GM12892 (cell line): ENCODE measurements around the gene TYW3.

Experiments used
- DNase-seq: peaks from one replicate; pipeline ENCODE4 v3.0.0; 2011; ENCODE audit not compliant: insufficient read length
- FAIRE-seq: peaks from 2 replicates; lab custom pipeline; 2011; peaks lifted over from hg19 to GRCh38; lab: Jason Lieb, UNC
- POLR2A ChIP-seq: IDR thresholded peaks from 2 replicates; pipeline ENCODE4 v1.6.1; 2011; ENCODE audit warnings: low read depth, low read length, control low read depth
- POLR2AphosphoS5 ChIP-seq: IDR thresholded peaks from 2 replicates; pipeline ENCODE4 v1.6.1; 2011; ENCODE audit warnings: low read depth, low read length, control low read depth
- TAF1 ChIP-seq: IDR thresholded peaks from 2 replicates; pipeline ENCODE4 v1.6.1; 2011; ENCODE audit warnings: low read depth, mild to moderate bottlenecking, control low read depth, low read length, borderline replicate concordance

TYW3 gene

GRCh38 chr1:74771913-74772515 lies 39.1 kb downstream of the TYW3 start:
- FAIRE-seq (peak; percentile 65), DNase-seq (no peak)
- TF ChIP-seq TAF1 = no peak
- TF ChIP-seq POLR2A = no peak
- no peak for TF ChIP-seq POLR2AphosphoS5

- DNase-seq (no peak), FAIRE-seq (no peak)
- TF ChIP-seq POLR2AphosphoS5 = no peak
- TF ChIP-seq POLR2A = no peak
- no peak for TF ChIP-seq TAF1
Measured at GRCh38 chr1:74772945-74773344, 40.0 kb downstream of the TYW3 start.

- DNase-seq (no peak), FAIRE-seq (no peak)
- TF ChIP-seq POLR2A (no peak), POLR2AphosphoS5 (no peak), TAF1 (no peak)
Measured at GRCh38 chr1:74773582-74773981, 40.6 kb downstream of the TYW3 start.

- TF ChIP-seq TAF1 = no peak
- TF ChIP-seq POLR2AphosphoS5 = no peak
- no peak for TF ChIP-seq POLR2A
- DNase-seq = no peak
- FAIRE-seq = no peak
Measured at GRCh38 chr1:74775735-74776134, 42.8 kb downstream of the TYW3 start.

GRCh38 chr1:74777525-74777924 lies 44.6 kb downstream of the TYW3 start:
- no peak for FAIRE-seq
- no peak for DNase-seq
- no peak for TF ChIP-seq POLR2AphosphoS5
- TF ChIP-seq TAF1 = no peak
- TF ChIP-seq POLR2A = no peak

GRCh38 chr1:74779750-74780149 lies 46.8 kb downstream of the TYW3 start:
- DNase-seq = no peak
- TF ChIP-seq POLR2AphosphoS5 = no peak
- FAIRE-seq = no peak

DNA sequence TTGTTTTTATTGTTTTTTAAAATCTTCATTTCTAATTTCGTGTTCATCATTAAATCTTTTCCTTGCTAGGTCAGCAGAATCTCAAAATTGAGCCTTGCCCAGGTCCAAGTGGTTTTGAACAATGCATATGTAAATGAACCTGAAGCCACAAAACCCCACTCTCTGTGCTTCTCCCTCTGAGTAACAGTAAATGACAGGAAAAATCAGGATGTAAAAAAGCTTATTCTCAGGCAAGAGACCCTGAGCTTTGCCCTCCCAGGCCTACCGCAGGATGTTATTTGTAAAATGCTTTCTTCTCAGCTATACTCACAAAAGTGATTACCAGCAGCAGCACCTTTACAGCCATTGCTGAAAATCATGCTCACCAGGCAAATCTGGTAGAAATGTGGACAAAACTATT lies 47.6 kb downstream of the TYW3 start:
- DNase-seq = no peak
- TF ChIP-seq POLR2AphosphoS5 (no peak), TAF1 (no peak), POLR2A (no peak)
- no peak for FAIRE-seq

- TF ChIP-seq POLR2AphosphoS5 (no peak), TAF1 (no peak), POLR2A (no peak)
- DNase-seq (no peak), FAIRE-seq (no peak)
Measured at GRCh38 chr1:74785944-74786343, 53.0 kb downstream of the TYW3 start.

DNA sequence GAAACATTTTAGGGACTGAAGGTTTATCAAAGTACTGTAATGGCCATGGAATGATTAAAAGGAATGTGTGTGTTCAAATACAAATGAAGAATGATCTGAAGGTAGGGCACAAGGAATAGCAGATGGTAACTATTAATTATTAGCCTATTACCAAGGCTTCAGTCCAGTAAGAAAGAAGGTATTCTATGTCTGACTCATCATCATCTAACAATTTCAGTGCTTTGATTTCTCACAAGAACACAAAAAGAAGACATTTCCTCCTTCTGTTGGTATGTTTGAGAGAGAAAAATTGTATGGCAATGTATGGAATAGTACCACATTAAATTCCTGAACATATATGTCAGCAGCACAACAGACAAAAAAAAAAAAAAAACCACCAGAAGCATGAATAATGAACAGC lies 57.5 kb downstream of the TYW3 start:
- FAIRE-seq (no peak), DNase-seq (no peak)
- no peak for TF ChIP-seq TAF1
- TF ChIP-seq POLR2AphosphoS5 = no peak
- TF ChIP-seq POLR2A = no peak

GRCh38 chr1:74791491-74791890 lies 58.5 kb downstream of the TYW3 start:
- DNase-seq (no peak), FAIRE-seq (no peak)
- TF ChIP-seq TAF1 (no peak), POLR2AphosphoS5 (no peak), POLR2A (no peak)

DNA sequence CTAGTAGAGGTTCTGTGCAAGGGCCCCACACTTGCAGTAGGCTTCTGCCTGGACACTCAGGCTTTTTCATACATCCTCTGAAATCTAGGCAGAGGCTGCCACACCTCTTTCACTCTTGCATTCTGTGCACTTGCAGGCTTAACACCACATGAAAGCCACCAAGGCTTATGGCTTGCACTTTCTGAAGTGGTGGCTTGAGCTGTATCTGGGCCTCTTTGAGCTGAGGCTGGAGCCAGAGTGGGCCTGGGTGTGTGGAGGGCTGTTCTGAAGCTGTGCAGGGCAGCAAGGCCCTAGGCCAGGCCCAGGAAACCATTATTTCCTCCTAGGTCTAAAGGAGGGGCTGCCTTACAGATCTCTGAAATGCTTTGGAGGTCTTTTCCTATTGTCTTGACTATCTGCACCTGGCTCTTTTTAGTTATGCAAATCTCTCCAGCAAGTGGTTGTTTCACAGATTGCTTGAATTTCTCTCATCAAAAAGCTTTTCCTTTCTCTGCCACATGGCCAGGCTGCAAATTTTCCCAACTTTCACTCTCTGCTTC lies 66.2 kb downstream of the TYW3 start:
- DNase-seq = no peak
- TF ChIP-seq TAF1 (no peak), POLR2AphosphoS5 (no peak), POLR2A (no peak)
- no peak for FAIRE-seq

- FAIRE-seq (peak; percentile 81), DNase-seq (no peak)
- TF ChIP-seq POLR2AphosphoS5 (no peak), TAF1 (no peak), POLR2A (no peak)
Measured at GRCh38 chr1:74811436-74812179, 78.7 kb downstream of the TYW3 start.
